ENCODE results near the gene FGF13. TPM values are rescaled to one million over a fixed set of nuclear protein-coding genes. Genes with fewer than 3 reads are reported as not detected.

Gene FGF13
- total RNA-seq, 1 experiment from 2014 or later, result 7.1 TPM

DNA sequence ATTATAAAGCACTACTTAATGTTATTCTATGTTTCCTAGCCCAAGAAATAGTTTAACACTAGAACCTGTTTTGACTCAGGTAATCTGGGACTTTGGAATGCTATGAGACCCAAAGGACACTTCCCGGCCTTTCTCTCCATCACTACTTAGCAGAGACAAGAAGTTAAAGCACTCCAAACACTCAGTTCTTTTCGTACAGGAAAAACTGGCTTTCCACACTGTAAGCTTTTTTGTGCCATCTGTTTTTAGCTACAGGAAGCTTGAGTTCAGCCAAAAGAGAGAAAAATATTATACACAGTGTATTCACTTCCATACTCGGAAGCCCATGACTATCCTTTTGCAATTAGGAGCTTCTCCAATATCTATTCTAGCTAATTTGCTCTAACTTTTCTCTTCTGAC is 7.9 kb upstream of the FGF13 start:
- Mint-ChIP-seq H3K9me3 (ENCODE audit: unreplicated experiment) (no peaks in the 10 kb centered on the region), H3K4me3 (ENCODE audit: unreplicated experiment) (no peak overlapping the region), H3K27ac (ENCODE audit: unreplicated experiment) (no peak overlapping the region), H3K27me3 (ENCODE audit: insufficient read depth, unreplicated experiment) (no peaks in the 10 kb centered on the region), H3K4me1 (ENCODE audit: low read depth, unreplicated experiment) (no peaks in the 10 kb centered on the region), H3K36me3 (ENCODE audit: insufficient read depth, unreplicated experiment) (no peaks in the 10 kb centered on the region)
- ChIA-PET POLR2A (no interaction called here), CTCF (no interaction called here)
- no TSS peak for BruUV-seq (replicated peaks)
- no peaks in the 10 kb centered on the region for H3K9me3 ChIP-seq
- H3K27me3 ChIP-seq (replicated peaks; ENCODE audit: control insufficient read depth, insufficient read depth, low read length), result no peaks in the 10 kb centered on the region
- H3K36me3 ChIP-seq (ENCODE audit: control insufficient read depth, insufficient read depth, low read length), result no peaks in the 10 kb centered on the region
- TF ChIP-seq, protein P1, sequence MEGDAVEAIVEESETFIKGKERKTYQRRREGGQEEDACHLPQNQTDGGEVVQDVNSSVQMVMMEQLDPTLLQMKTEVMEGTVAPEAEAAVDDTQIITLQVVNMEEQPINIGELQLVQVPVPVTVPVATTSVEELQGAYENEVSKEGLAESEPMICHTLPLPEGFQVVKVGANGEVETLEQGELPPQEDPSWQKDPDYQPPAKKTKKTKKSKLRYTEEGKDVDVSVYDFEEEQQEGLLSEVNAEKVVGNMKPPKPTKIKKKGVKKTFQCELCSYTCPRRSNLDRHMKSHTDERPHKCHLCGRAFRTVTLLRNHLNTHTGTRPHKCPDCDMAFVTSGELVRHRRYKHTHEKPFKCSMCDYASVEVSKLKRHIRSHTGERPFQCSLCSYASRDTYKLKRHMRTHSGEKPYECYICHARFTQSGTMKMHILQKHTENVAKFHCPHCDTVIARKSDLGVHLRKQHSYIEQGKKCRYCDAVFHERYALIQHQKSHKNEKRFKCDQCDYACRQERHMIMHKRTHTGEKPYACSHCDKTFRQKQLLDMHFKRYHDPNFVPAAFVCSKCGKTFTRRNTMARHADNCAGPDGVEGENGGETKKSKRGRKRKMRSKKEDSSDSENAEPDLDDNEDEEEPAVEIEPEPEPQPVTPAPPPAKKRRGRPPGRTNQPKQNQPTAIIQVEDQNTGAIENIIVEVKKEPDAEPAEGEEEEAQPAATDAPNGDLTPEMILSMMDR (IDR thresholded peaks at IDR 0.05; ENCODE audit: insufficient read depth in 1 of 2, low read depth in 1 of 2, low read length in 1 of 2, severe bottlenecking in 1 of 2, unreplicated experiment in 1 of 2), result no peak
- H3K4me1 ChIP-seq, result no peaks in the 10 kb centered on the region
- DNase-seq, result no peak
- H3K4me3 ChIP-seq (ENCODE audit: low read depth, low read length), result no peak overlapping the region
- intact Hi-C loops (cut with micrococcal nuclease; ENCODE audit: unreplicated experiment), result no loop called here

DNA sequence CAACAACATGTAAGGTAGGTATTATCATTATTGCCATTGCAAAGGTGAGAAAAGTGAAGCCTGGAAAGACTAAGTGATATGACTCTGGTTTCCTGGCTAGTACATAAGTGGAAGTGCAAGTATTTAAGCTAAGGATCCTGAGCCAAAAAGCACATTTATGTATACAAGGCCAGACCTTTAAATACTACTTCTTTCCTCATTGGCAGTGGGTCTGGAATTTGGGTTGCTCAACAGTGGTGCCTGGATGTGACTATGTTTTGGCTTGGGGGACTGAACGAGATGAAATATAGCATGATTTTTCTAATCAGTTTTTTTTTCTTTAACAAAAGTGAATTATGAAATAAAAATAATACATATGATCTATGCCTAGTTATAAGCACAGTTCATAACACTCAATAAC is 7.4 kb upstream of the FGF13 start:
- no peaks in the 10 kb centered on the region for H3K4me1 ChIP-seq
- Mint-ChIP-seq H3K4me3 (ENCODE audit: unreplicated experiment) (no peak overlapping the region), H3K27ac (ENCODE audit: unreplicated experiment) (no peak overlapping the region), H3K9me3 (ENCODE audit: unreplicated experiment) (no peaks in the 10 kb centered on the region), H3K36me3 (ENCODE audit: insufficient read depth, unreplicated experiment) (no peaks in the 10 kb centered on the region), H3K4me1 (ENCODE audit: low read depth, unreplicated experiment) (no peaks in the 10 kb centered on the region), H3K27me3 (ENCODE audit: insufficient read depth, unreplicated experiment) (no peaks in the 10 kb centered on the region)
- H3K36me3 ChIP-seq (ENCODE audit: control insufficient read depth, insufficient read depth, low read length), result no peaks in the 10 kb centered on the region
- CTCF ChIA-PET, result no interaction called here
- no peak for DNase-seq
- POLR2A ChIA-PET, result no interaction called here
- intact Hi-C loops (cut with micrococcal nuclease; ENCODE audit: unreplicated experiment), result no loop called here
- no peaks in the 10 kb centered on the region for H3K27me3 ChIP-seq (replicated peaks; ENCODE audit: control insufficient read depth, insufficient read depth, low read length)
- no TSS peak for BruUV-seq (replicated peaks)
- TF ChIP-seq, protein P1 (IDR thresholded peaks at IDR 0.05; ENCODE audit: insufficient read depth in 1 of 2, low read depth in 1 of 2, low read length in 1 of 2, severe bottlenecking in 1 of 2, unreplicated experiment in 1 of 2), result no peak
- H3K4me3 ChIP-seq (ENCODE audit: low read depth, low read length), result no peak overlapping the region
- no peaks in the 10 kb centered on the region for H3K9me3 ChIP-seq

DNA sequence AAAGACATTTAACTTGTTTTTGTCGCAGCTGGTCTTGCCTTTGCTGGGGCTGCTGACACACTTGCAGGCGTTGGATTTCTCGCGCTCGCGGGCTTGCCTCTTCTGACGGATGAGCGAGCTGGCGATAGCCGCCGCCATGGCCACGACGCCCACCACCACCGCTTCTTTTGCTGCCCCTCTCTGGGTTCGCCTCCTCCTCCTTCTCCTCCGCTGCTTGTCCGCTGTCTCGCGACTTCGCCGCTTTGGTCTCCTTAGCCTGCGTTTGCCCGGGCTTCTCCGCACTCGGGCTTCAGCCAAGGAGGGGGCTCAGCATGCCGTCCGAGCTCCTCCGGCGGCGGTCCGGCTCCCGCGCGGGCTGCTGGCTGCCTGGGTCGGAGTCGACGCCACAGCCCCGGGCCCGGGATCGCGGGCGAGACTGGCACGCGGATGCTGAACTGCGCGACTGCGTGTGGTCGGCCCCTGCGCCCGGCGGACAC is 613 bp downstream of the FGF13 start:
- Mint-ChIP-seq H3K4me3 (ENCODE audit: unreplicated experiment) (no peak overlapping the region), H3K27ac (ENCODE audit: unreplicated experiment) (no peak overlapping the region), H3K36me3 (ENCODE audit: insufficient read depth, unreplicated experiment) (no peaks in the 10 kb centered on the region), H3K27me3 (ENCODE audit: insufficient read depth, unreplicated experiment) (no peaks in the 10 kb centered on the region), H3K4me1 (ENCODE audit: low read depth, unreplicated experiment) (no peaks in the 10 kb centered on the region), H3K9me3 (ENCODE audit: unreplicated experiment) (no peaks in the 10 kb centered on the region)
- DNase-seq, result no peak
- Histone ChIP-seq H3K4me3 (ENCODE audit: low read depth, low read length) (no peak overlapping the region), H3K9me3 (no peaks in the 10 kb centered on the region), H3K4me1 (no peaks in the 10 kb centered on the region), H3K27me3 (replicated peaks; ENCODE audit: control insufficient read depth, insufficient read depth, low read length) (no peaks in the 10 kb centered on the region), H3K36me3 (ENCODE audit: control insufficient read depth, insufficient read depth, low read length) (no peaks in the 10 kb centered on the region)
- ChIA-PET POLR2A (no interaction called here), CTCF (no interaction called here)
- intact Hi-C loops (cut with micrococcal nuclease; ENCODE audit: unreplicated experiment), result no loop called here
- TF ChIP-seq, protein P1 (IDR thresholded peaks at IDR 0.05; ENCODE audit: insufficient read depth in 1 of 2, low read depth in 1 of 2, low read length in 1 of 2, severe bottlenecking in 1 of 2, unreplicated experiment in 1 of 2), result no peak
- BruUV-seq (replicated peaks), result no TSS peak
